ENCODE data around the gene RANBP9.
A peak's percentile ranks its signal among the peaks of the same experiment; 100 is the strongest.

RANBP9 gene

DNA sequence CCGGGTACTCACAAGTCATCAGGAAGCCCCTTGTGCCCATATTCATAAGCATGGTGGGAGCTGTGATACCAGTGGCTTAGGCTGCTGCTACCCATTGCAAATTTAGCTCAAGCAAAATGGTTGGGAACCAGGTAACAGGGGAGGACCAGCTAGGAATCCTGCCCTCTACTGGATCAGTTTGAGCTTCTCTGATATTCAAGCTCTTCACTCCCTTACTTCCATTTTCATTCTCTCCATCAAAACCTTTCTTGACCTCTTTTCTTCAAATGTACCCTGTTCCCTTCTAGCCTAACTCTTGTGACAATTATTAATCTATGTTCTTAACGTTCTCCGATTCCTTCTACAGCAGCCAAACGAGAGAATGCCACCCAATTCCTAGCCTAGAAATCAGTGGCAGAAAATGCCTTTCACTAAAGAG lies 86.8 kb downstream of the RANBP9 start:
- ChIA-PET CTCF (interaction anchor here (0.5 to 2.6 kb wide), 15 partner anchors 9 to 393 kb away, joined by 3 to 26 read pairs (median 7); partner anchors contain the start of gene NOL7), POLR2A (interaction anchor here (0.9 to 1.1 kb wide), 3 partner anchors 9 to 51 kb away, joined by 3 to 10 read pairs (median 6); partner anchors contain the start of genes NOL7 and SIRT5)
- Histone ChIP-seq H3K36me3 (ENCODE audit: control insufficient read depth in 2 of 2, insufficient read depth in 1 of 2, low read length in 2 of 2) (peaks cover 43 to 77% of the 10 kb centered on the region in 2 experiments), H3K9me3 (ENCODE audit: control insufficient read depth, insufficient read depth, low read depth, low read length) (no peaks in the 10 kb centered on the region), H3K4me3 (ENCODE audit: low read depth, low read length) (no peak overlapping the region), H3K4me1 (ENCODE audit: control insufficient read depth, insufficient read depth, low read length) (no peaks in the 10 kb centered on the region), H3K27ac (ENCODE audit: extremely low read depth, low read depth, low read length) (no peak overlapping the region)
- peak; percentile 57 for TF ChIP-seq ZNF366 (tag by site-specific recombination; conservative IDR thresholded peaks at IDR 0.05)
- no peak for TF ChIP-seq ZNF747 (tag by site-specific recombination; IDR thresholded peaks at IDR 0.05)
- TF ChIP-seq ZEB2 (tag by site-specific recombination; IDR thresholded peaks at IDR 0.05) = no peak
- TF ChIP-seq KLF10 (tag by site-specific recombination; IDR thresholded peaks at IDR 0.05) = no peak
- TF ChIP-seq, protein P1, sequence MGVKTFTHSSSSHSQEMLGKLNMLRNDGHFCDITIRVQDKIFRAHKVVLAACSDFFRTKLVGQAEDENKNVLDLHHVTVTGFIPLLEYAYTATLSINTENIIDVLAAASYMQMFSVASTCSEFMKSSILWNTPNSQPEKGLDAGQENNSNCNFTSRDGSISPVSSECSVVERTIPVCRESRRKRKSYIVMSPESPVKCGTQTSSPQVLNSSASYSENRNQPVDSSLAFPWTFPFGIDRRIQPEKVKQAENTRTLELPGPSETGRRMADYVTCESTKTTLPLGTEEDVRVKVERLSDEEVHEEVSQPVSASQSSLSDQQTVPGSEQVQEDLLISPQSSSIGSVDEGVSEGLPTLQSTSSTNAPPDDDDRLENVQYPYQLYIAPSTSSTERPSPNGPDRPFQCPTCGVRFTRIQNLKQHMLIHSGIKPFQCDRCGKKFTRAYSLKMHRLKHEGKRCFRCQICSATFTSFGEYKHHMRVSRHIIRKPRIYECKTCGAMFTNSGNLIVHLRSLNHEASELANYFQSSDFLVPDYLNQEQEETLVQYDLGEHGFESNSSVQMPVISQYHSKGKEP (tag by site-specific recombination; IDR thresholded peaks at IDR 0.05) = no peak
- TF ChIP-seq ZNF175 (tag by site-specific recombination; IDR thresholded peaks at IDR 0.05) = no peak
- no peak for TF ChIP-seq ZFP37 (tag by site-specific recombination; IDR thresholded peaks at IDR 0.05)
- no peak for TF ChIP-seq ZNF324 (tag by site-specific recombination; IDR thresholded peaks at IDR 0.05)
- no peak for TF ChIP-seq ZSCAN16 (tag by site-specific recombination; IDR thresholded peaks at IDR 0.05)
- TF ChIP-seq PRDM1 (tag by site-specific recombination; IDR thresholded peaks at IDR 0.05) = peak; percentile 53; the same call in 1 of the 2 replicates
- no peak for TF ChIP-seq ZNF266 (tag by site-specific recombination; IDR thresholded peaks at IDR 0.05; ENCODE audit: low read depth)
- TF ChIP-seq ZNF433 (tag by site-specific recombination; IDR thresholded peaks at IDR 0.05; ENCODE audit: low read depth) = no peak
- TF ChIP-seq ZNF654 (tag by site-specific recombination; IDR thresholded peaks at IDR 0.05; ENCODE audit: low read depth) = peak; percentile 17; the same call in 1 of the 2 replicates
- no peak for TF ChIP-seq ZFP69B (tag by site-specific recombination; IDR thresholded peaks at IDR 0.05)
- TF ChIP-seq, protein P2, sequence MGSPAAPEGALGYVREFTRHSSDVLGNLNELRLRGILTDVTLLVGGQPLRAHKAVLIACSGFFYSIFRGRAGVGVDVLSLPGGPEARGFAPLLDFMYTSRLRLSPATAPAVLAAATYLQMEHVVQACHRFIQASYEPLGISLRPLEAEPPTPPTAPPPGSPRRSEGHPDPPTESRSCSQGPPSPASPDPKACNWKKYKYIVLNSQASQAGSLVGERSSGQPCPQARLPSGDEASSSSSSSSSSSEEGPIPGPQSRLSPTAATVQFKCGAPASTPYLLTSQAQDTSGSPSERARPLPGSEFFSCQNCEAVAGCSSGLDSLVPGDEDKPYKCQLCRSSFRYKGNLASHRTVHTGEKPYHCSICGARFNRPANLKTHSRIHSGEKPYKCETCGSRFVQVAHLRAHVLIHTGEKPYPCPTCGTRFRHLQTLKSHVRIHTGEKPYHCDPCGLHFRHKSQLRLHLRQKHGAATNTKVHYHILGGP (tag by site-specific recombination; IDR thresholded peaks at IDR 0.05) = no peak
- no peak for TF ChIP-seq KLF8 (tag by site-specific recombination; IDR thresholded peaks at IDR 0.05)
- TF ChIP-seq ZNF549 (tag by site-specific recombination; IDR thresholded peaks at IDR 0.05) = no peak
- TF ChIP-seq ZNF670 (tag by site-specific recombination; IDR thresholded peaks at IDR 0.05; ENCODE audit: low read depth) = no peak
- TF ChIP-seq FEZF1 (tag by site-specific recombination; IDR thresholded peaks at IDR 0.05) = no peak
- TF ChIP-seq, protein P3, sequence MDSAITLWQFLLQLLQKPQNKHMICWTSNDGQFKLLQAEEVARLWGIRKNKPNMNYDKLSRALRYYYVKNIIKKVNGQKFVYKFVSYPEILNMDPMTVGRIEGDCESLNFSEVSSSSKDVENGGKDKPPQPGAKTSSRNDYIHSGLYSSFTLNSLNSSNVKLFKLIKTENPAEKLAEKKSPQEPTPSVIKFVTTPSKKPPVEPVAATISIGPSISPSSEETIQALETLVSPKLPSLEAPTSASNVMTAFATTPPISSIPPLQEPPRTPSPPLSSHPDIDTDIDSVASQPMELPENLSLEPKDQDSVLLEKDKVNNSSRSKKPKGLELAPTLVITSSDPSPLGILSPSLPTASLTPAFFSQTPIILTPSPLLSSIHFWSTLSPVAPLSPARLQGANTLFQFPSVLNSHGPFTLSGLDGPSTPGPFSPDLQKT (IDR thresholded peaks at IDR 0.05; ENCODE audit: borderline replicate concordance, low read depth, low read length) = no peak
- TF ChIP-seq ZNF776 (tag by site-specific recombination; IDR thresholded peaks at IDR 0.05; ENCODE audit: borderline replicate concordance) = no peak
- no peak for TF ChIP-seq ZNF664 (tag by site-specific recombination; IDR thresholded peaks at IDR 0.05)

DNA sequence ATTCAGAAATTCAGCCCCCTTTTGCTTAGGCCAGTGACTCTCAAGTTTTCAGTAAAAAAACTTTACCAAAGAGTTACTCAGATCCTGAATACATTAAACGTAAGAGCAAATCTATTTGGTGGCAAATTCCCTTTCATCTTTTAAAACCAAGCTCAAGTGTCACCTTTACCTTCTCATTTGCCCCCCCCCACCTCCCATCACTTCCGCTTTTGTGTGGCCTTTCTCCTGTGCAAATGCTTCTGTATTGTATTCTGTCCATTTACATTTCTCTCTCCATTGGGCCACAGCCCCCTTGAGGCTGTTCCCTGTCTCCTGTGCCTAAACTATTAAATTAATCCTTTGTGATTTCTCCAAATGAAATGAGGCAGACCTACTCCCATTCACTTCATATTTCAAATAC lies 94.6 kb downstream of the RANBP9 start:
- H3K9me3 ChIP-seq (ENCODE audit: control insufficient read depth, insufficient read depth, low read depth, low read length) = no peaks in the 10 kb centered on the region
- peaks cover 12% of the 10 kb centered on the region for H3K4me1 ChIP-seq (ENCODE audit: control insufficient read depth, insufficient read depth, low read length)
- peaks cover 46 to 53% of the 10 kb centered on the region in 2 experiments for H3K36me3 ChIP-seq (ENCODE audit: control insufficient read depth in 2 of 2, insufficient read depth in 1 of 2, low read length in 2 of 2)
- H3K4me3 ChIP-seq (ENCODE audit: low read depth, low read length) = no peak overlapping the region
- POLR2A ChIA-PET = interaction anchor here (1.0 to 3.7 kb wide), 6 partner anchors 8 to 94 kb away, joined by 3 to 49 read pairs (median 6); partner anchors contain the start of genes RANBP9 and SIRT5
- TF ChIP-seq ZNF23 (tag by site-specific recombination; IDR thresholded peaks at IDR 0.05; ENCODE audit: borderline replicate concordance) (no peak), PRDM1 (tag by site-specific recombination; IDR thresholded peaks at IDR 0.05) (peak; percentile 86)
- no peak overlapping the region for H3K27ac ChIP-seq (ENCODE audit: extremely low read depth, low read depth, low read length)
- CTCF ChIA-PET = interaction anchor here (0.5 to 4.3 kb wide), 7 partner anchors 8 to 705 kb away, joined by 3 to 39 read pairs (median 3); partner anchors contain the start of gene SIRT5
